Progenitor cell of endocrine pancreas (in vitro differentiated cells): ENCODE measurements around the gene TAPBPL. TPM values are rescaled to one million over a fixed set of nuclear protein-coding genes. Genes with fewer than 3 reads are reported as not detected.
A peak's percentile ranks its signal among the peaks of the same experiment; 100 is the strongest.

Experiments used
- DNase-seq: peaks from one replicate; pipeline ENCODE4 v3.0.0; 2021; ENCODE audit warnings: low spot score; ENCODE audit not compliant: unreplicated experiment
- H3K27ac Mint-ChIP-seq: 2 replicates; pipeline ENCODE4 v1.8.0; 2021; ENCODE audit warnings: mild to moderate bottlenecking, moderate library complexity, mixed read lengths
- H3K27me3 Mint-ChIP-seq: 2 replicates; pipeline ENCODE4 v1.8.0; 2021; ENCODE audit warnings: mixed read lengths
- H3K36me3 Mint-ChIP-seq: 2 replicates; pipeline ENCODE4 v1.8.0; 2022; ENCODE audit warnings: mixed read lengths; ENCODE audit not compliant: insufficient read depth
- H3K4me1 Mint-ChIP-seq: 2 replicates; pipeline ENCODE4 v1.8.0; 2021; ENCODE audit warnings: low read depth, mixed read lengths
- H3K4me3 Mint-ChIP-seq: 2 replicates; pipeline ENCODE4 v1.8.0; 2021; ENCODE audit warnings: low read depth, mild to moderate bottlenecking, moderate library complexity, mixed read lengths
- H3K9me3 Mint-ChIP-seq: 2 replicates; pipeline ENCODE4 v1.8.0; 2021; ENCODE audit warnings: low read depth, mixed read lengths
- CTCF ChIP-seq: fragments of 200-600 bp; sonication (generic); IDR thresholded peaks from one replicate; pipeline ENCODE4 v1.5.0; 2021; ENCODE audit warnings: antibody characterized with exemption, mild to moderate bottlenecking; ENCODE audit not compliant: unreplicated experiment
- long read RNA-seq: library from polyadenylated mRNA; unstranded; transcript quantifications from one replicate; pipeline ENCODE4 v2.0.0, GENCODE V29; 2020
- total RNA-seq: library from RNA; stranded (reverse); gene quantifications from 2 replicates; pipeline ENCODE4 v1.2.1, GENCODE V29; 2021

TAPBPL gene
- total RNA-seq, result 2.4 TPM in 2 replicates
- long read RNA-seq, transcript TAPBPL-201 (7 exons, 1,741 nt), result major isoform, 5 of 5 reads
- long read RNA-seq, partial matches to known transcripts, result 0 of 5 reads
- long read RNA-seq, other reads (novel, unspliced or antisense), result 0 of 5 reads

- peak; percentile 45 for DNase-seq
Measured at GRCh38 chr12:6451348-6452244, at the start of gene TAPBPL. Gene TAPBPL, plus strand, starts transcription at chr12:6452042. Its CDS starts 207 bp downstream, at chr12:6452249.

GRCh38 chr12:6404390-6404789 lies 47.5 kb upstream of the TAPBPL start:
- no peak for TF ChIP-seq CTCF
- Mint-ChIP-seq H3K4me1 (peaks cover 3% of the 10 kb centered on the region), H3K27ac (no peak overlapping the region), H3K36me3 (no peaks in the 10 kb centered on the region), H3K27me3 (peaks cover 3% of the 10 kb centered on the region), H3K9me3 (peaks cover 5% of the 10 kb centered on the region), H3K4me3 (no peak overlapping the region)
- no peak for DNase-seq

More at GRCh38 chr12:6451348-6452244, at the start of gene TAPBPL:
- TF ChIP-seq CTCF, result no peak
- Mint-ChIP-seq H3K27ac (peak within 1 kb of the TSS; percentile 89), H3K36me3 (peaks cover 3% of the 10 kb centered on the region), H3K27me3 (no peaks in the 10 kb centered on the region), H3K4me1 (peaks cover 24% of the 10 kb centered on the region), H3K4me3 (peak within 1 kb of the TSS; percentile 79), H3K9me3 (no peaks in the 10 kb centered on the region)

GRCh38 chr12:6405963-6406362 lies 45.9 kb upstream of the TAPBPL start:
- Mint-ChIP-seq H3K9me3 (peaks cover 10% of the 10 kb centered on the region), H3K4me3 (no peak overlapping the region), H3K36me3 (no peaks in the 10 kb centered on the region), H3K4me1 (peaks cover 3% of the 10 kb centered on the region), H3K27me3 (peaks cover 3% of the 10 kb centered on the region), H3K27ac (no peak overlapping the region)
- TF ChIP-seq CTCF, result no peak
- no peak for DNase-seq

- TF ChIP-seq CTCF, result no peak
- peaks cover 3% of the 10 kb centered on the region for H3K27me3 Mint-ChIP-seq
Measured at GRCh38 chr12:6407236-6407954, 44.4 kb upstream of the TAPBPL start.

GRCh38 chr12:6416596-6416995 lies 35.2 kb upstream of the TAPBPL start:
- no peak for DNase-seq
- Mint-ChIP-seq H3K36me3 (no peaks in the 10 kb centered on the region), H3K9me3 (peaks cover 7% of the 10 kb centered on the region), H3K27me3 (peaks cover 6% of the 10 kb centered on the region), H3K27ac (no peak overlapping the region), H3K4me1 (peaks cover 6% of the 10 kb centered on the region), H3K4me3 (no peak overlapping the region)
- no peak for TF ChIP-seq CTCF

More at GRCh38 chr12:6407236-6407954, 44.4 kb upstream of the TAPBPL start:
- H3K4me1 Mint-ChIP-seq, result peaks cover 4% of the 10 kb centered on the region
- H3K36me3 Mint-ChIP-seq, result no peaks in the 10 kb centered on the region
- no peak for DNase-seq
- no peak overlapping the region for H3K27ac Mint-ChIP-seq
- no peak overlapping the region for H3K4me3 Mint-ChIP-seq
- peaks cover 10% of the 10 kb centered on the region for H3K9me3 Mint-ChIP-seq
